ENCODE results near the gene CEP76. TPM values are rescaled to one million over a fixed set of nuclear protein-coding genes. Genes with fewer than 3 reads are reported as not detected.
A peak's percentile ranks its signal among the peaks of the same experiment; 100 is the strongest.

CEP76 gene
- total RNA-seq, 1 experiment from 2014 or later = 19.2 TPM

DNA sequence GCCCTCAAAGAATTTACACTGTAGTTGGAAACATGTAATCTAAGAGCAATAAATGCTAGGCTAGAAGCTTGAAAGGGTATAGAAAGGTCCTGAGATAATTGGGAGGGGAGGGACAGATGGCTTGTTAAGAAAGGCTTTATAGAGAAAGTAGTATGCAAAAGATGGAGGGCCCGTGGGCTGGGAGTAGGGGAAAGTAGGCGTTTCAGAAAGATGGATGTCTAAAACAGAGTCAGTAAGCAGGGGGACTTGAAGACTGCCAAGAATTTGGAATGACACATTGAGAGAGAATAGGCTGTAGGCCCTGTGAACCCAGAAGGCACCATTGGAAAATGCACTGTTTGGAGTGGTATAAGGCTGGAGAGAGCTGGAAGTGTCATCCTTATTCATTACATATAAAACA, 1.1 kb upstream of the CEP76 start:
- DNase-seq (ENCODE audit: low read depth) = peak; percentile 17

- no peak for DNase-seq (ENCODE audit: low read depth)
Observed at GRCh38 chr18:12703096-12703567, 609 bp upstream of the CEP76 start.

- no peak for DNase-seq (ENCODE audit: low read depth)
Observed at GRCh38 chr18:12701161-12701560, 1.4 kb downstream of the CEP76 start.

DNA sequence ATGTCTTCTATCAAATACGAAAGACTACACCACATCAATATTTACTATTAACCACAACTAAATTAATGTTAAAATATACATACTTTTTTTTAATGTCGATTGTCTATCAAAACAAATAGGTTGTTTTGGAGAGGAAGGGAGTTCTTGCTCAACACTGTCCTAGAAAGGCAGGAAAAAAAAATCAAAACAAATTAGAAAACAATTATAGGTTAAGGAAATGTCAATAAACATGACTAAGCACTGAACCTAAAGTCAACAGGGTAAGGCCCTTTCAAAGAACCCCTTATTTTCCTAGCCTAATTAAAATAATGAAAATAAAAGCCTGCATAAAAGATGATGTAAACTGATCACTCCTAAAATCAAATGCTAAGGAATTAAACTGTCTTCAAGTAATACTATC, 2.8 kb downstream of the CEP76 start:
- no peak for DNase-seq (ENCODE audit: low read depth)

DNA sequence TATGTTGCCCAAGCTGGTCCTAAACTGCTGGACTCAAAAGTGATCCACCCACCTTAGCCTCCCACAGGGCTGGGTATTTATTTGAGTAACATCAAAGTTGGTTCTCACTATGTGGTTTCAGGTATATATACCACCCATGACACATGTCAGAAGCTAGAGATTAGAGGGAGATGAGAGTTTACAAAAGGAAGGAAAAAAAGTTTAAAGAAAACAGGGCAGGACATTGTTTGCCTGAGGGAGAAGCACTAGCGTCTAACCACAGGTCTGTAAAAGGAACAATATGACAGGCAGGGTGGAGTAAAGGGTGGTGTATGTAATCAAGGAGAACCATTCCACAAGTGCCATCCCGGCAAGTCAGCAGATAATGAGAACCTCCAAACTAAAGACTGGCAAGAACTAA, 8.5 kb downstream of the CEP76 start:
- DNase-seq (ENCODE audit: low read depth) = no peak

DNA sequence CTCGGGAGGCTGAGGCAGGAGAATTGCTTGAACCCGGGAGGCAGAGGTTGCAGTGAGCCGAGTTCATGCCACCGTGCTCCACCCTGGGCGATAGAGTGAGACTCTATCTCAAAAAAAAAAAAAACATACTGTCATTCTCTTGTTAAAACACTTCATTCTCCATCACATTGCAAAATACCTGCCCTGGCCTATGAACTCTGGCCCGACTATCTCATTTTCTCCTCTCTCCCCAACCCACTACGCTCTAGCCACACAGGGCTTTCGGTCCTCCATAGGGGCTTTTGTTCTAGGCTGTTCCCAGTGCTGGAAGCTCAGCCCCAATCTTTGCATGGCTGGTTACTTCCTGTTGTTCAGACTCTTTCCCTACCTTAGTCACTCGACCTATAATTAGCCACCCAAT, 10.3 kb downstream of the CEP76 start:
- DNase-seq (ENCODE audit: low read depth) = no peak

- DNase-seq (ENCODE audit: low read depth) = no peak
Observed at GRCh38 chr18:12689256-12689850, 13.2 kb downstream of the CEP76 start.

DNA sequence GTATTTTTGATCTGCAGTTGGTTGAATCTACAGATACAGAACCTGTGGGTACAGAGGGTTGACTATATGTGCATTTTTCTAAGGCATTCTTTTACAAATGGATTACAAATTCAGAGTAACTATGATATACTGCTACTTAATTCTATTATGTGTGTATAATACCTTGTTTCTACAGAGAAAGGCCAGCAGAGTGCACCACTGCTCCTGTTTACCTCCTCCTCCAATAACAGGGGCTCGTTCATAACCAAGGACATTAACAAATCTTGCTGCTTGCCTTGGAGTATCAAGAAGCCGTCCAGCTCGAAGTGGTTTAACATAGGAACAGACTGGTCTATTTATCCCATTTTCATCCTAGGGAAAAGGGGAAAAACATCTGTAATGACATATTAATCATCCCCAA, 16.4 kb downstream of the CEP76 start:
- DNase-seq (ENCODE audit: low read depth) = peak; percentile 41

DNA sequence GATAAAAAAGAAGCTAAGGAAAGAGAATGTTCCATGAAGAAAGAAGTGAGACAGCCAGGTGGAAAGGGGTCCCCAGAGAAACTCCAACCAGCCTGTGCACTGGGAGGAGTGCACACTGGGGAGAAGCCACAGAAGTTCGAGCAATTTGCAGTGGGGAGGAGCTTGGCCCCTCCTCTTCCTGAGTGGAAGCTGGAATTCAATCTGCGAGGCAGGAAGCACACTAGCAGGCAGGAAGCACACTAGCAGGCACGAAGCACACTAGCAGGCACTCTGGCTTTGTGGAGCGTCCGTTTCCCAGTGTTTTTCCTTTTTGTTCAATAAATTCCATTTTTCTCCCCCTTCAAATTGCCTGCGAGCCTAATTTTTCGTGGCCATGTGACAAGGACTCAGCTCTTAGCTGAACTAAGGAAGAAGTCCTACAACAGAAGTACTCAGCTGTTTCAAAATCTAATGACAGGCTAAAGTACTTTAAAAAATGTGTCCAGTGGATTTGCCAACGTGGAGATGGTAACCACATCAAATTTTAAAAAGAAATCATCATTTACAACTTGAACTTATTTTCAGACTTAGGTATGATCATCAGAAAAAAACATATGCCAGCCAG, 23.2 kb downstream of the CEP76 start:
- peak; percentile 40 for DNase-seq (ENCODE audit: low read depth)

GRCh38 chr18:12668041-12668440, 34.5 kb downstream of the CEP76 start:
- no peak for DNase-seq (ENCODE audit: low read depth)

GRCh38 chr18:12659904-12660605, 42.5 kb downstream of the CEP76 start:
- DNase-seq (ENCODE audit: low read depth) = peak; percentile 50

DNA sequence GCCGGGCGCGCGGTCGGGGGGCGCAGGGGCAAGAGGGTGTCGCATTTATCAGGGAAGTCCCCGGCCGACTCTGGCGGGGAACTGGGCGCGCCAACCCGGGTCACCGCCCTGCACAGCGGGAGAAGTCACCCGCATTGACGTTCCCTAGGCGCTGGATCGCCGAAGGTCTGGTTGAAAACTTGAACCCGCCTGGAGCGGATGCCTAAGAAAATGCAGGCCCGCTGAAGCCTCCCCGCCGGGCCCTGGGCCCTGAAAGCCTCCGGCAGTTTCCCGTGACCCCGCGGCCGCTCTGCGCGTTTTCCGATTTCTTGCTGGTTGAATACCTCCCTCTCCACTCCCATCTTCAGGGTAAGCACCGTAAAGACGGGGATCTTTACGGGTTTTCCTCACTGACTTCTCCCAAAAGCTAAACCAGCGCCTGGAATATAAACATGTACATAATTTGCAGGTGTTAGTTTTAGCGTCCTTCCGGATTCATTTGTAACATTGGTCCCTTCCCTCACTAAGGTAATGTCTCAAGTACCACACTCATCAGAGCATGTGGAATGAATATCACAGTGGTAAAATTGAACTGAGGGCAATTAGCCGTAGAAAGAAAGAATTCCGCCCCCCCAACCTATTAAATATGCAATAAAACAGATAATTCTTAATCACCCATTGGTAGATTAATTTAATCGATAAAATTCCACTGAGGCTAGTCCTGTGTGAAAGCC, 43.9 kb downstream of the CEP76 start:
- DNase-seq (ENCODE audit: low read depth) = no peak

GRCh38 chr18:12657684-12658425, 44.7 kb downstream of the CEP76 start, which contains the start of gene SPIRE1:
TSS of gene SPIRE1 (minus strand) at chr18:12658107. CDS start at chr18:12657866, 241 bp downstream.
- DNase-seq (ENCODE audit: low read depth) = peak; percentile 31

- DNase-seq (ENCODE audit: low read depth) = peak; percentile 27
Observed at GRCh38 chr18:12656938-12657683, 45.4 kb downstream of the CEP76 start.

- DNase-seq (ENCODE audit: low read depth) = peak; percentile 19
Observed at GRCh38 chr18:12656605-12656937, 46.0 kb downstream of the CEP76 start.

GRCh38 chr18:12654971-12655370, 47.6 kb downstream of the CEP76 start:
- no peak for DNase-seq (ENCODE audit: low read depth)

DNA sequence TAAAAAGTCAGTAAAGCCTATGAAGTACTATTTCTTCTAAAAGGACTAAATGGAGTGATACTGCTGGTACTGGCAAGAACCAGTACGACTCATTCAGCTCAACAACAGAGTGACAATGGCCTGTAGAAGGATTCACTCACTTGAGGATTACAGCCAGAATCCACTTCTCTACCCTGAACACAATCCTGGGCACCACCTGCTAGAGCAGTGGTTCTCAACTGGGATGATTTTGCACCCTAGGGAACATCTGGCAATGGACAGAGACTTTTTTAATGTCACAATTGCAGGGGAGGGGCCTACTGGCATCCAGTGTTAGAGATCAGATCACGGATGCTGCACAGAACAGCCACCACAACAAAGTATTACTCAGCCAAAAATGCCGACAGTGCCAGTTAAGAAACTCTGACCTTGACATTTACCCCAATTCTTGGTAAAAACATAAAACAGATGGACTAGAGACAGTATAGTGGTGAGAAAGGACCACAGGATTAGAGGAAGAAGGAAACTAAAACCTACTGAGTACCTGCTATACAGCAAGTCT, 49.6 kb downstream of the CEP76 start:
- peak; percentile 61 for DNase-seq (ENCODE audit: low read depth)

- DNase-seq (ENCODE audit: low read depth) = no peak
Observed at GRCh38 chr18:12651651-12652050, 50.9 kb downstream of the CEP76 start.

GRCh38 chr18:12647773-12648172, 54.8 kb downstream of the CEP76 start:
- DNase-seq (ENCODE audit: low read depth) = no peak

DNA sequence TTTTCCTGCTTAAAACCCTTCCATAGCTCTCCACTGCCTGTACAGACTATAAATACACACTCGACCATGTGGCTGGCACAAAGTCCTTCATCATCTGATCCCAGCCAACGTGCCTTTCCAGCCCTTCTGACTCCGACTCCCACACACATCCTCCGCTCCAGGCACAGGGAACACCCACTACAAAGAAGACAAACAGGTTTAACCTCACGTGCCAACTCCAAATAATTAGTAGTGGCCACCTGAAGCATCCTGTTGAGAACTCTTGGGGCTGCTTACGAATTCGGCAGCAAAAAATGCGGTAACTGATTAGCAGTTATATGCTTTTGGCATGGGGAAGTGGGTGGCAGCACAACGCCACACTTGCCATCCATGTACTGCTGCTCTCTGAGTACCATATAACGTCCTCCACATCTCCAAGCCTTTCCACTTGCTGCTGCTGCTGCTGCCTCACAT, 56.7 kb downstream of the CEP76 start:
- no peak for DNase-seq (ENCODE audit: low read depth)

Measured in HT1080 (cell line).